GM12872 (cell line): ENCODE measurements around the gene CLDN19.

Experiments
- CTCF ChIP-seq: IDR thresholded peaks from 3 replicates; pipeline ENCODE4 v1.5.1; 2011; ENCODE audit warnings: low read depth, mild to moderate bottlenecking, low read length, moderate library complexity; ENCODE audit not compliant: insufficient read depth

The CLDN19 gene

DNA sequence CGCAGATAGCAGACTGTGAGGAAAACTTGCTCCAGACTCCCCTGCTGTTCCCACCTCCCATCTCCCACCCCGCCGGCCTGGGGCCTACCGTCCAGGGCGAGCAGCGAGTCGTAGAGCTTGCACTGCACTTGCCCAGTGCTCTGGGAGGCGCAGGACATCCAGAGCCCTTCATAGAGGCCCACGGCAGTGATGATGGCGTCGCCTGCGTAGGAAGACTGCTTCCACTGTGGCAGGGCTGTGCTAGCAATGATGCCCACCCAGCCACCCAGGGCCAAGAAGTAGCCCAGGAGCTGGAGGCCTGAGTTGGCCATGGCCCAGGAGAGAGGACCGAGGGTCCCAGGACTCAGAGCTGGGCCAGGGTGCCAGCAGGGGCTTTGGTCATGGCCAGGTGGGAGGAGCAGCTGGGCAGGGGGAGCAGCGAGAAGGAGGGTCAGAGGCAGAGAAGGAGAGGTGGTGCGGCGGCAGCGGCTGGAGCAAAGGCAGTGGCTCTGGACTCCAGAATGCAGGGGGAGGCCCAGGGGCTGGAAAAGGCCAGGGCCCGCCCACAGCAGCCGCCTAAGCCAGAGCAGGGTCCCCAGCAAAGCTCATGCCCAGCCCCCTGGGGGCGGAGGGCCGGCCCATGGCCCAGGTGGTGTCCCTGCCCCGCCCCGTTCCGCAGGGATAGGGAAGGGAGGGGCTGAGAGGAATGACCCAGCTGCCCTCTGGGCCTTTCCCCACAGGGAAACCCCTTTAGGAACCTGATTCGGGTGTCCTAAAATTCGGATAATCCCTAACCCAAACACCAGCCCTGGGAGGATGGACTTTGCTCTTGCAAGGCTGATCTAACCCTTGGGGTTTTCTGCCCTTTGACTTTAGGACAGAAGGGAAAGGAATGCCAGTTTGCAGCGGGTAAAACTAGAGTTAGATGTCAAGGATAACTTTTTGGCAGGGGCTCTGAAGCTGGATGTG lies at the start of gene CLDN19:
TSS of gene CLDN19 (minus strand) at position 484 of the 948 bp plus-strand sequence. CDS start at position 311, 173 bp downstream.
- no peak for TF ChIP-seq CTCF

- no peak for TF ChIP-seq CTCF
Observed at GRCh38 chr1:42788021-42788420, 48.0 kb upstream of the CLDN19 start.

DNA sequence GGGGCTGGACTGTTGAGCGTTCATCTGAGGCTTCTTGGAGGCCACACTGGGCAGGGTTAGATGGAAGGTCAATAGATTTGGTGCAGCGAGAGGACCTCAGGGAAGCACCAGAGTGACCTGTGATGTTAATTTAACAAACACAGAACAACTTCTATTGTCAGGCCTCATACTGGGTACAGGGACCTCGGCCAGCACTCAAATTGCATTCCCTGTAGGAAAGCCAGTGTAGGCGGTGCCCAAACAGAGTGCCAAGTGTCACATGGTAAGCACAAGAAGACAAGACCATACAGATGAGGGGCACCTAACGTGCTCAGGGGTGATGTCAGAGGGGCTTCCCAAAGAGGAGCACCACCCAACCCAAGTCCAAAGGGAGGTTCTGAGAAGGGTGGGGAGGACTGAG lies 46.1 kb upstream of the CLDN19 start:
- no peak for TF ChIP-seq CTCF

DNA sequence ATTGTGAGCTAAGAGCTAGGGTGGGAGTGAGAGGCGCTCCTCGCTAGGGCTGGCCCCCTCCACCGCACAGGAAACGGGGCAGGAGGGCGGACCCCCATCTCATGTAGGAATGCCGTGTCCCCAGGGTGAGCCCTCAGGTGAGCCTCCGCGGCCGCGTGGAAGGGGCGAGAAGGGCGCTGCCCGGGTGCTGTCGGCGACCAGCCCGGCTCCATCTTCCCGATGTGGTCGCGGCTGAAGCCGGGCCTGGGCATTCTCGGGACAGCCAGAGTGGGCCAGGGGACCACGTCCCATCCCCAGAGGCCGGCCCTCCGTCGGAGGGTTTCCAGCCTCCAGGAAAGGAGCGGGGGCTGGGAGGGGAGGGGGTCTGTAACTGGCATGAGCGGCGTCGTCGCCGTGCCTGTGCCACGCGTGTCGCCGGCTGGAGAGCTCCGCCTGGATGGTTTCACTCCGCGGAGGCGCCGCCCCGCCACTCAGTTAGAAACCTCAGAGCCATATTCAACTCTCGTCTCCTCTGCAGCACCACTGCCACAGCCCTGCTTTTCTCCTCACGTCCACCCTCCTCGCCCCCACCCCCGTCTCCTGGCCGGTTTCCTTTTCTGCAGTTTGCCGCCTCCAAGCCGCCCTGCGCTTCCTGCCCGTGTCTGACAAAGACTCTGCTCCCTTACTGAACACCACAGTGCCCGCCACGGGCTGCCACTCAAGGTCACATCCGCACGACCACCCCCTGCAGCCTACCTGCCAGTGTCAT lies 45.1 kb upstream of the CLDN19 start, which contains the start of gene TMEM269:
TSS of gene TMEM269 (plus strand) at position 46 of the 748 bp plus-strand sequence. CDS start 4,903 bp downstream, outside the sequence.
- no peak for TF ChIP-seq CTCF

GRCh38 chr1:42784547-42784945 lies 44.5 kb upstream of the CLDN19 start:
- TF ChIP-seq CTCF: no peak

- TF ChIP-seq CTCF: no peak
Observed at GRCh38 chr1:42783092-42783491, 43.1 kb upstream of the CLDN19 start.

- TF ChIP-seq CTCF: no peak
Observed at GRCh38 chr1:42780176-42780575, 40.1 kb upstream of the CLDN19 start.
